Stimulated activated CD4-positive, alpha-beta T cell treated with anti-CD3 and anti-CD28 coated beads, TNF-alpha, amount 100 ng/mL, for 1 hour (primary cell): ENCODE measurements around the gene ERAP2.
"Not testable (repeated sequence)": the region's sequence is repeated elsewhere in the genome, so short reads cannot be mapped to it uniquely, and the experiment has no call there.

Source experiments
- DNase-seq, 3 donors: peaks; one replicate each; pipeline ENCODE4 v3.0.0-alpha.2; 2020; ENCODE audit warnings: low read depth in 3 of 3, low spot score in 1 of 3

ERAP2 gene

DNA sequence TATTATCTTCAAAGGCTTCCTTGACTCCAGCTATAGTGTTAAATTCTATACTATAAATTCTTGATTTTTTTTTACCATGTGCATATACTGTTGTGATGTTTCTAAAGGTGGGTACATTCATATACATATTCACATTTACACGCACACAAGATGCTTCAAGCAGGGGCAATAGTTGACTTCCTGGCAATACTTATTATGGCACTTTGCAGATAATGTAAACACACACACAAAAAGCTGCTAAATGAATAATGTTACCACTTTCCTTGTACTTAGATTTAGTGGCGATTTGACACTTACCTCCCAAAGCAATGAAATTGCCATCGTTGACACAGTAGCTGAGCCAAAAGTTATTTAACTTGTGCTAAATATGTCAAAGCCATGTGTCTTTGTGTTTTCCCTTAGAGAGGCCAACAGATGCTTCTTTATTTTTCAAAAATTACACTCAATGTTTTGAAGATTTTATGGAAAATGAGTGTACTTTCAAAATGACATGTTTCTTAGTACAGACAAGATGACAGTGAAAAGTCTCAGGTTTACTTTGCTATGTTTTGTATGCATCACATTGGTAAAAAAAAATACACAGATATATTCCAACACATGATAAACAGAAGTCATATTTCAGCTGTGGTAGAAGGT, 12.2 kb upstream of the ERAP2 start:
- no peak for DNase-seq

DNA sequence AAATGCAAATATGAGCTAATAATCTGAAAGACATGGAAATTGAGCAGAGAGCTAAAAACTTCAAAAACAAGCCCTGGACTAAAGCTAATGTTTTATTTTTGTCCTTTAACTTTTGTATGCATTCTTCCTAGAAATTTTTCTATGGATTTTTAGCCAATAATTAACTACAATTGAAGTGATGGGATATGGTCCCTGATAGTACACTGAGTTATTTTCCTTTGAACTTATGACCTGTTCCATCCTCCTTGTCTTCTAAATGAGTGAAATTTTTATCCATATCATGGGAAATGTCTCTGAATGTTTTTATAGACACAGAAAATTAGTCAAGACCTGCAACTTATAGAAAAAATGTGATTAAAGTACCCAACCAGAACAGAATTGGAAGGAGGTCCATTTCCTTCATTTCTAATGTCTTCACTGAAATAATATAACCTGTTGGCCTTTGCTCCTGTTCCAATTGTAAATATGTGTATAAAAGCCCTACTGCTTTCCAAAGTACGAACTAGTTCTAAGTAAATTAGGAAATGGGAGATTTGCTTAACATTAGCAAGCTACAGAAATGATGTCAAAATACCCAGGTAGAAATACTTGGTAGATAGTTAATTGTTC, 11.3 kb upstream of the ERAP2 start:
- no peak for DNase-seq

DNA sequence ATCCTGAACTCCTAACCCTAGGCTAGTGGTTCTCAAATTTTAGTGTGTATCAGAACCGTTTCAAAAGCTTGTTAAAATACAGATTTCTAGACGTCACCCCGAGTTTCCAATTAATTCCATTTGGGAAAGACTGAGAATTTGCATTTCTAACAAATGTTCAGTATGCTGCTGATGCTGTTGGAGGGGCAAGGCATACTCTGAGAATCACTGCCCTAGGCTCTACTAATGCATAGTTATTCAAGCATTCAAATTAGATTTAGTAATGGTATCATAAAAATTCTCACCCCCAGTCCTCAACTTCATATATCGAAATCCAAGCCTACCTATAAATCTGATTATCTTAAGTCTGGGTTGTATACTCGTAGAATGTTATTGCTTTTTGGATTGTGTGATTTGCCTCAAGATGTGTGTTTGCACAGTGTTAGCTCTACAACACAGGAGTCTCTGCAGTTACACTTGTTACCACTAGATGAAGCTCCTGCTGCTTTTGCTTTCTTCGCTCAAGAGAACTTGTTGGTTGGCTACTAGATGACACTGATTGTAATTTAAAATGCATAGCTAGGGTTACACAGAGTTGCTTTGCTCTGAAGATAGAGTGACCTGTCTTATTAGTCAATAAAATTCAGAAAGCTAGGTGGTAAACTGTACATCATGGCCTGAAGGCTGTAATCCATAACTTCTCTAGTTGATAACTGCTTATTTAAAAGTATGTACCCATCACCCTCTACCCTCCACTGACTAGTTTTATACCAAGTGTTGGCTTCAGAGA, 7.5 kb upstream of the ERAP2 start:
- peak in 1 of 3 donors; percentile 25 for DNase-seq

DNA sequence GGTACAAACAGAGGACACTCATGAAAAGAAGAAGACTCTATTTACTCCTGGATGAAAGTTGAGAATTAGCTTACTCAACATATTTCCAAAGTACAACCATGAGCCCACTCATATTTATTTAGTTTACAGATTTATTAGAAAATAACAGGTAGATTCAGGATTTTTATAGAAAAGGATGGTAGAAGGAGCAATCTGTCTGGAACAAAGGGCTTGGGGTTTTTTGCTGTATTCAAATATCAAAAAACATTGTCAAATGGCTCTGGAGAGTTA, 7.0 kb upstream of the ERAP2 start:
- DNase-seq: no peak

DNA sequence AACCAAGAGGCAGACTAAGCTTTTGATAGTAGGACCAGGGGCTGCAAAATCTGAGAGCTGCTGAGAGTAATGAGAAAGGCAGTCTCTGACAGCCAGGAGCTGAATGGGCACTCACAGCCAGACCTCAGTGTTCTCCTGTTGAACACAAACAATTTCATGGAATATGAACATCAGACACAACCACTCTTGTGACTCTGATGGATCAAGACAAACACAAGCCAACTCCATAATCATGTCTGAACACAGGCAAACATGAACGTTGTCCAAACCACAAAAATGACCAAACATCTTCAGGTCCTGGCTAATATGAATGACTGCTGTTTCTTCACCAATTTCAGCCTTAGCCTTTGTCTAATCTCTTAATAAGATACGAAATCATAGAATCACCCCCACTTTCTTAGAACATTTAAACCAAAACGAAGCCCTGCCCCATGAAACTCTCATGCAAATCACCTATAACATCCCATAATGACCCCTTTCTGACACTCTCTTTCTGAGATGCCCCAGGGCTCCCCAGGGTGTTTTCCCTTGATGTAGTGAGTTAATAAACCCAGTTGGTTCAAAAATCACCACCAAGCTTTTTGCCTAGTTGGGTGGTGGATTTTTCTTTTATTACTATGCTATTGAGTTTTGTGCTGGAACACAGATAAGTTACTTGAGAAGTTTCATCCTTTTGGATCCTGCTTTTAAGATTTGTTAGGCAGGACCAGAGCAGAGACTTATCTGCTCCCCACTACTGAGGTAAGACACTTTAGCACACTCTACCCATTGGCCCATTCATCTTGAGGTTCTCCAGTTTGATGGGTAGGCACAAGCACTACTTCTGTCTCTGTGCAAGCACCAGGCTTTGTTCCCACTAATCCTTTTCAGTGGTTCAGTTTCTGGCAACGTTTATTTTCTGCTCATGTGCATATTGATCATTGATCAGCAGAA, 5.9 kb upstream of the ERAP2 start:
- no peak for DNase-seq

DNA sequence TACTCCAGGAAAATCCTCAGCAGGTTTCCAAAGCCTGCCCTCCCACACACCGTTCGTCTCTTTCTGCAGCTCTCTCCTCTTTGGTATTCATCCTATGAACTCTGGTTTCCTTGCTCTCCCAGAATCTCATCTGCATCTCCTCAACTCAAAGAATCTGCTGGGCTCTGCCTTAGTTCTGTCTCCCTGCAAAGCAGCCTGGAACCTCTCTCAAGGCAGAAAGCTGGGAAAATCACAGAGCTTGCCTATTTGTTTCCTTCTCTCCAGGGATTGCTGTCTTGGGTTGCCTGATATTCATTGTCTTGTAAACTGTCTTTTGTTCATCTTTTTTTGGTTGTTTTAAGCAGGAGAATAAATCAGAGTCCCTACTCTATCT, 5.3 kb upstream of the ERAP2 start:
- no peak for DNase-seq

DNA sequence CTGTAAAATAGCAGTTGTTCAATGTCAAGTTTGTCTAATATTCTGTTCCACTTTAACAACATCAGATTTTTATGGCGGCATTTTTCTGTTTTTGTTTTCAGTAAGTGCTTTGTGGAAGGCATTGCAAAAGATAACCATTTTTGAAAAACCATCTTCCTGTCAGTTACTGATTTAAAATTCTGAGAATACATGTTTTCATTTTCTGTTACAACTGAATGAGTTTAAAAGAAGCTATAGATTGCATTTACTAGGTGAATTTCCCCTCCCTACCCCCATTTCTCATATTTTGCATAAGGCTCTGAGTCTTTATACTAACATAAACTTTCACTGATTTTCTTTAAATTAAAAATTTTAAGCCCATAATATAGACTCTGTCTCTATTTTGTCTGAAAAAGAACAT, 4.6 kb upstream of the ERAP2 start:
- DNase-seq: no peak

DNA sequence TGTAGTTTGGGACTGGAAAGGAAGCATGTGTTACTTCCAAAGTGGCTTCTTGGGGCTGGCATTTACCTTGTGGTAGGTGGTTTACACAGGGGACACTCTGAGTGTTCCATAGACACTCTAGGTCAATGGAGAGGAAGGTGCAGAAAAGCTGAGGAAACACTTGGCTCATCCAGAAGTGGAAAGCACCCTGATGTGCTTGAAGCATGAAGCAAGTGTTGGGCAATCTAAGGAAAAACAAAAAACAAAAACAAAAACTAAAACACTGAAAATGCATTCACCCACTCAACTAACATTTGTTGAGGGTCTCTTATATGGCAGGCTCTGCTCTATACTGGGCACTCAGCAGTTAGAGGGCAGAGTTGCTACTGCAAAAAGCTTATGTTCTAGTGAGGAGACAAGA, 2.9 kb upstream of the ERAP2 start:
- DNase-seq: no peak

DNA sequence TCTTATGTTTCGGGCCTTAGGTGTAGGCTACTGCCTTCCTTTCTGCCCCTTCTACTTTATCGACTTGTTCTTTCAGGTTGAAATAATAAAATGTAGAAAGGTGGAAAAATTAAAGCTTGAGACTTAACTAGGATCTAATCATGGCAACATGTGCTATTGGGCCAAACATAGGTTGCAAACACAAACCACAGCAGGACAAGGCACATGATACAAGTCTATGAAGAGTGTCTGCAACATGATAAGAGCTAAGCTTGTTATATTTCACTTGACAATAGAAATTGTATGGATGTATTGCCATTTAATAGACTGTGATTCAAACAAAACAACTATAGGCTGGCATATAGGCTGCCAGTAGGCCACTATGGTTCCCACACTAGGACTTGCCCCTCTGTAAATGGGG, 1.7 kb upstream of the ERAP2 start:
- no peak for DNase-seq

DNA sequence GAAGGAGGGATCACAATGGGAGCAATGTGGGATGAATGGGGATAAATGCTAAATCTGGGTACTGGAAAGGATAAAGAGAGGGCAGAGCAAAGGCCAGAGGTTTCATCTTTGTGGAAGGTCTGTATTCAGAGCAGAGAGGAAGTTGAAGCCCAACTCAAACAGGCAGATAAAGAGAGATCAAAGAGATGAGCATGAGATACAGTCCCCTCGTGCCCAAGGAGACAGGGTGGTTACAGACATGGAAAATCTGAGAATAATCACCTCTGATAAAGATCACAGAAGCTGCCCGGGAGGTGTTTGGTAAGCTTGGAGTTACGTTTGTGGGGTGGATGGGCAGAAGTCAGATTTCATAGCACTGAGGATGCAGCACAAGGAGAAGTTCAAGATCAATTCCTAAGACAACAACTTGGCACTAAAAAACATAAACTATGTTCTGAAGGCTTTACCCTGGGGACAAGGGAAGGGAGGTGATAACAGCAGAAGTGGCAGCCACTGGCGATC, 459 bp upstream of the ERAP2 start:
- no peak for DNase-seq

DNA sequence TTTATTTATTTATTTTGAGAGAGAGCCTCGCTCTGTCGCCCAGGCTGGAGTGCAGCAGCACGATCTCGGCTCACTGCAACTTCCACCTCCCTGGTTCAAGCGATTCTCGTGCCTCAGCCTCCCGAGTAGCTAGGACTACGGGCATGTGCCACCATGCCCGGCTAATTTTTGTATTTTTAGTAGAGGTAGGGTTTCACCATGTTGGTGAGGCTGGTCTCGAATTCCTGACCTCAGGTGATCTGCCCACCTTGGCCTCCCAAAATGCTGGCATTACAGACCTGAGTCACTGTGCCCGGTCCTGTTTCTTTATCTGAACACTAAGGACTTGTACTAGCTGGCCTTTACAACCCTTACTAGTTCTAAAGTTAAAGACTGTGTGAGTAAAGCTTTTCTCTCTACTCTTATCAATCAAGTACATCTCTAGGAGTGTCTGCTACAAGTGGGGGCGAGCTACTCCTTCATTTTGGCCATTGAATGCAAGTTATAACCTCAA, 723 bp downstream of the ERAP2 start:
- not testable (repeated sequence) for DNase-seq

DNA sequence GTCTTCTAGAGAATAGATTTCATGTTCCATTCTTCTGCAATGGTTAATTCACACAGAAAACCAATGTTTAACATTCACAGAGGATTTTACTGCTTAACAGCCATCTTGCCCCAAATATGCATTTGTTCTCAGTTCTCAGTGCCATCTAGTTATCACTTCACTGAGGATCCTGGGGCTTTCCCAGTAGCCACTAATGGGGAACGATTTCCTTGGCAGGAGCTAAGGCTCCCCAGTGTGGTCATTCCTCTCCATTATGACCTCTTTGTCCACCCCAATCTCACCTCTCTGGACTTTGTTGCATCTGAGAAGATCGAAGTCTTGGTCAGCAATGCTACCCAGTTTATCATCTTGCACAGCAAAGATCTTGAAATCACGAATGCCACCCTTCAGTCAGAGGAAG, 3.4 kb downstream of the ERAP2 start:
- no peak for DNase-seq

DNA sequence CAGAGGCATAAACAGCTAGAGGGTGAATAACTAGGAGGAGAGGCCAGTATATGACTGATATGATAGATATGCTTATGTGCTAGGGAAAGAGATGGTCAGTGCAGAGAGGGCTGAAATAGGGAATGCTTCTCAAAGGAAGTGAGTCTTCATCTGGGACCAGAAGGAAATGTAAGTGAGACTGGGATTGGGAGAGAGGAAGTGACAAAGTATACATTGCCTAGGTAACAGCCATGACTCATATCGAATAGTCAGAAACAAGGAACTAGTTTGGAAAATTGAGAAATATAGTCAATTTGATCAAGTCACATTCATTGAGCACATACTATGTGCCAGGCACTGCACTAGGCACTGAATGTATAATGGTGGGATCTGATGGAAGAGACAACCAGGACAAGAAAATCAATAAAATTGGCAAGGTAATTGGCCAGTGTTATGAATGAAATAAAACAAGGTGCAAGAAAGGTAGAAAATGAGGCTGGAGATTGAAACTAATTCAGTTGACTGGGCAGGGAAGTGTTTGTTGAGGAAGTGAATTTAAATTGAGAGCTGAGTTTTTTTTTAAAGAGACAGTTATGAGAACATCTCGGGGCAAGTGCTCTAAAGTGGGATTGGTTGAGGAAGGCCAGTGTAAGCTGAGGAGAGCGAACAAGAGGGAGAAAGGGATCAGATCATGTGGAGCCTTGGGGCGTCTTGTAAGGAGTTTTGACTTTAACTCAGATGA, 4.3 kb downstream of the ERAP2 start:
- DNase-seq: no peak

DNA sequence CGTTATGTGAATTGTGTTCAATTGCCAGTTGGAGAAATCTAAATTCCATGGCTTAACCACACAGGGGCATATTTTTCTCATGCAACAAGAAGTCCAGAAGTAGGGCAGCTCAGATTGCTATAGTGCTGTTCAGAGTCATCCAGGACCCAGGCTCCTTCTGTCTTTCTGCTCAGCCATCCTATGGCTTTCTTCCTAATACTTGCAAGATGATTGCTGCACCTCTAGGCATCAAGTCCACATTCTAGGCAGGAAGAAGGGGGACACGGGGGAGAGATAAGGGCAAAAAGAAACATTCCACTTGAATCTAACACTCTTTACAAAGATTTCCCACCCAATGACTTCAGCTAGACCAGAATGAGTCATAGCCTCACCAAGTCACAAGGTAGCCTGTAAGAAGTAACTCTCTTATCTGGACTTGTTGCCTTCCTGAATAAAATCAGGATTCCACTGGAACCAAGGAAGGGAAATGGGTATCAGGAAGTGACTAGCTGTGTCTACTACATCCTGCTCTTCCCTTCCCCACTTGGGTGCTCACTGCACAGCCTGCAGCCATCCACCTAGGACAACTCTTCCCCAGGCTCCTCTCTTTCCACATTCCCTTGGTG, 5.3 kb downstream of the ERAP2 start:
- DNase-seq: no peak

DNA sequence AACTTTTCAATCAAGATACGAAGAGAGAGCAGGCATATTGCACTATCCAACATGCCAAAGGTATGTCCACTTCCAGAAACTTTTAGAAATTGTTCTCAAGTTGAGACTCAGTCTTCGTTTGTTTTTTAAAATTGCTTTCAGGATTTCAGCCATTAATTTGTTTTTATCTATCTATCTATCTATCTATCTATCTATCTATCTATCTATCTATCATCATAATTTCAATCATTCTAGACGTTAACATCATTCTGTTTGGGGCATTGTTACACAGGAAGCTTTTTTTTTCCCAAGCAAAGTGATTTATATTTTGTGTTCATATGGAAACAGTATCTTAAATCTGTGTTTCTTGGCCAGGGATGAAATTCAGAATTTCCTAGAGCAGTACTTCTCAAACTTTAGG, 7.6 kb downstream of the ERAP2 start:
- DNase-seq: no peak

DNA sequence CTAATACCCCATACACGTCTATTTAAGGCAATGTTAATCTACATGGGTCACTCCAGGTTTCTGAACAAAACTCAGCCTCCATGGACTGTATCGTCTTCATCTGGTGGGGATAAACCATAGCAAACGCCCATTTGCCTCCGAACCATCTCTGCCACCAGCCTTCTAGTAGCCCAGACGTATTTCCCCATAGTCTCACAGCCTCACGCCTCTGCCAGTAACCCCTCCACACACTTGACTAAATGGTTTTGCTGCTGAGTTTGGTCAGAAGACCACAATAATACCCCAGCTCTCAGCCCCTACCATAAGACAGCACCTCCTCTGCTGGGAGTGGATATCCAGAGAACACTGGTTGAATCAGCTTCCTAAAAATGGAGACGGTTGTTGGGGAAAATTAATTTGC, 8.7 kb downstream of the ERAP2 start:
- DNase-seq: no peak

DNA sequence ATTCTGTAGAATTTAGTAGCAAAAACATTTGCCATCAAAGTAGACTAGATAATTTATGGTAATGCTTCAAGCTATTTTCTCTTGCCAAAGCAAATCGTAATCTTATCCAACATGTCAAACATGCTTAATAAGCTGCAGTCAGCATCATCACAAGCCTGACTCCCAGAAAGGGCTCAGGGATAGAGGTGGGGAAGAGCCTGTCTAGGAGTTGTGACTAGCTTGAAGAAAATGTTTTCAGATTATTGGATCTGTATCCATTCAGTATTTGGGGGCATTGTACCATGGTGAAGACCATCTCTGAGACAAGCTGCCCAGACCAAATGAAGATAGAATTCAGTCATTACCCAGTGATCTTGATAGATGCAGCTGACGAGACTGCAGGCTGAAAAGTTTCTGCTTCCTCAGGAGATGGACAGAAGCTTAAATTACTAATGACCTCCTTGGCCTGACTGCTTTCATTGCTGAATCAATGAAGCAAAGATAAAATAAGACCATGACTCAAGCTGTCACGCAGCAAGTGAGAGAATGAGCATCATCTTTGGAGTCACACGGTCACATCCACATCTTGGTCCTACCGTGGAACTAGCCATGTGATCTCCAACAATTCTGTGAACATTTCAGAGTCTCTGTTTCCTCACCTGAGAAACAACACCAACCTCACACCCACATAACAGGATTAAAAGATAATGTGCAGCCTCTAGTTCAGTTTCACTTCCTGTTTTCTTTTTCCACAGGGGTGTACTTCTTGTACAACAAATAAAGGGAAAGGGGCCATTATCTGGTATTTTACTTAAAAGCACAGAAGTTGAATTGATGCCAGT, 9.4 kb downstream of the ERAP2 start:
- DNase-seq: no peak

DNA sequence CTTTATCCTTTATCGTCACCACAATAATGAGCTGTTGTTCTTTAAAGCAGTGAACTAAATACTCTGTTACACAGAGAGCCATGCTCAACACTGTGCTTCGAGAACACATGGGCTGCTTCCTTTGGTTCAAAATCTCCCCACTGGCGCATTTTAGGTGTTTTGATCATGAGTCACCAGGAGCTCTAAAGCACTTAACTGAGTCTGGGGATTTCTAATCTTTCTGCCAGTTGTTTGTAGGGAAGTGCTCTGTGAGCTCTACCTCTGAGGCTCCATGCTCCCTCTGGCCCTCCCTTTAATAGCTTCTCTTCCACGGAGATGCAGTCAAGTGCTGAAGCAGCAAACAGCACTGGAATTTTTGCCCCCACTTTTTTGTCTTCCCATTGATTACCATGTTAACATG, 17.0 kb downstream of the ERAP2 start:
- DNase-seq: no peak

DNA sequence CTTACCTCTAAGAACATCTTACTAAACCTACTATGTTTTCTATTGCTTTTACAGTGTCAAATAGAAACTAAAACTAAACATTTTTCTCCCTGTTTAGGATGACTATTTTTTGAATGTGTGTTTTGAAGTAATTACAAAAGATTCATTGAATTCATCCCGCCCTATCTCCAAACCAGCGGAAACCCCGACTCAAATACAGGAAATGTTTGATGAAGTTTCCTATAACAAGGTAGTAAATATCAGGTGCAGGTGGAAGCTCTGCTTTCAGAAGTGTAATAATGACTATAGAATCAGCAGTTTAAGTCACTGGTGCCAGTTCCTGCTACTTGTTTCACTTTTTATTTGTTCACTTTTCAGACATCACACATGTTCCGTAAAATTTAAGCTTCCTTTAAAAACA, 20.0 kb downstream of the ERAP2 start:
- DNase-seq: no peak

DNA sequence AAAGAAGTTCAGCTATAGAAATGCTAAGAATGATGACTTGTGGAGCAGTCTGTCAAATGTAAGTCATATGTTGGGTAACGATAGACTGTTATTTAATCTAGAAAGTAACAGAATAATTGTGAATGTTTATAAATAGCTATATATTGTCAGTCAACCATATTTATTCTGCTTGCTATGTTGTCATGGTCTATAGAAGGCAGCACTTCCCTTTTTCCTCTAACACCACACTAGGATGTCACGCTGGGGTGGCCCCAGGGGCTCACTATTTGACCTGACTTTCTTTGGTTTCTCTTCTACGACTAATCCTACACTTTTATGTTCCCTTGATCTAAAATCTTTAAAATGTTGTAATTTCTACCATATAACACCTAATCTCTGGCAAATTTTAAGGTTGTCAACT, 20.5 kb downstream of the ERAP2 start:
- DNase-seq: no peak
